Testis (tissue), 3 donors: ENCODE data around the gene CCNL1. TPM values are rescaled to one million over a fixed set of nuclear protein-coding genes. Genes with fewer than 3 reads are reported as not detected.

Experiments used
- DNase-seq: peaks from one replicate; pipeline ENCODE4 v3.0.0-alpha.2; 2019
- H3K27ac ChIP-seq, 2 donors: fragments of 200-600 bp; sonication (generic); one replicate each; pipeline ENCODE4 v1.5.1; 2019
- H3K27me3 ChIP-seq: fragments of 200-600 bp; sonication (generic); one replicate; pipeline ENCODE4 v1.5.1; 2019
- H3K36me3 ChIP-seq: fragments of 200-600 bp; sonication (generic); one replicate; pipeline ENCODE4 v1.5.1; 2017; ENCODE audit warnings: low read depth; ENCODE audit errors: missing control alignments
- H3K4me1 ChIP-seq: fragments of 200-600 bp; sonication (generic); one replicate; pipeline ENCODE4 v1.5.1; 2019
- H3K4me3 ChIP-seq, 2 donors: fragments of 200-600 bp; sonication (generic); one replicate each; pipeline ENCODE4 v1.5.1; 2017 to 2019
- H3K9me3 ChIP-seq: fragments of 200-600 bp; sonication (generic); one replicate; pipeline ENCODE4 v1.5.1; 2017
- CTCF ChIP-seq, 3 experiments: fragments of 450-650 bp in 2 of 3; fragments of 200-600 bp in 1 of 3; sonication (generic) in 1 of 3; IDR thresholded peaks; one replicate each; pipeline ENCODE4 v1.5.1; 2016 to 2019; ENCODE audit warnings: antibody characterized with exemption in 3 of 3, mild to moderate bottlenecking in 2 of 3, moderate library complexity in 1 of 3
- POLR2A ChIP-seq: fragments of 450-650 bp; IDR thresholded peaks from one replicate; pipeline ENCODE4 v1.6.1; 2017; ENCODE audit warnings: antibody characterized with exemption, mild to moderate bottlenecking, moderate library complexity
- WGBS, 2 donors: methylation state at CpG; one replicate each; pipeline ENCODE4 v1.1.5; 2018; 5-methylcytosine and 5-hydroxymethylcytosine counted together
- intact Hi-C: fragments of 100-400 bp; cut with DNase I; formaldehyde crosslinking; loops from one replicate; pipeline ENCODE4 v1.15.1; 2023; ENCODE audit warnings: low total_unique reads
- polyA plus RNA-seq: library from polyadenylated mRNA; stranded (reverse); fragments of 350-450 nt; fragmentation: Illumina TruSeq; extraction: RNeasy Lipid Tissue Mini Kit (QIAGEN cat#74804); gene quantifications from one replicate; pipeline ENCODE4 v1.2.3, GENCODE V29; 2014; ENCODE audit warnings: low read depth, low replicate concordance; ENCODE audit not compliant: insufficient read depth
- total RNA-seq, 2 donors: library from RNA; depleted of rRNA; stranded (reverse); fragments of >200 nt; gene quantifications; one replicate each; pipeline ENCODE4 v1.2.3, GENCODE V29; 2016

Gene CCNL1
- total and polyA plus RNA-seq, 3 donors from 2014 or later, result 46.1 to 200 (median 168) TPM

GRCh38 chr3:157147099-157147803 is 12.7 kb downstream of the CCNL1 start:
- Histone ChIP-seq H3K4me1 (no peaks in the 10 kb centered on the region), H3K36me3 (no peaks in the 10 kb centered on the region), H3K27me3 (no peaks in the 10 kb centered on the region), H3K4me3 (no peak overlapping the region), H3K9me3 (no peaks in the 10 kb centered on the region), H3K27ac (no peak overlapping the region)
- intact Hi-C loops, result no loop called here
- no peak for DNase-seq
- WGBS, 2 donors, result 90 to 93% methylated on average over 5 of the region's 5 CpGs
- no peak for TF ChIP-seq POLR2A
- TF ChIP-seq CTCF (IDR thresholded peaks at IDR 0.05), result no peak

- Histone ChIP-seq H3K27ac (no peak overlapping the region), H3K4me3 (no peak overlapping the region), H3K27me3 (no peaks in the 10 kb centered on the region), H3K9me3 (no peaks in the 10 kb centered on the region), H3K36me3 (no peaks in the 10 kb centered on the region), H3K4me1 (no peaks in the 10 kb centered on the region)
- TF ChIP-seq POLR2A (no peak), CTCF (IDR thresholded peaks at IDR 0.05) (no peak)
- WGBS, 2 donors, result 72 to 78% methylated on average over 2 of the region's 2 CpGs
- no peak for DNase-seq
- intact Hi-C loops, result no loop called here
Measured at GRCh38 chr3:157145606-157146322, 14.2 kb downstream of the CCNL1 start.

GRCh38 chr3:157142315-157142714 is 17.6 kb downstream of the CCNL1 start:
- H3K4me3 ChIP-seq, result no peak overlapping the region
- peaks cover 1% of the 10 kb centered on the region for H3K4me1 ChIP-seq
- 90 to 92% methylated on average over 5 of the region's 5 CpGs for WGBS, 2 donors
- DNase-seq, result no peak
- H3K9me3 ChIP-seq, result no peaks in the 10 kb centered on the region
- TF ChIP-seq CTCF (IDR thresholded peaks at IDR 0.05), result no peak
- H3K36me3 ChIP-seq, result no peaks in the 10 kb centered on the region
- no peaks in the 10 kb centered on the region for H3K27me3 ChIP-seq
- intact Hi-C loops, result no loop called here
- no peak overlapping the region for H3K27ac ChIP-seq

GRCh38 chr3:157139938-157140534 is 19.9 kb downstream of the CCNL1 start:
- no peak for TF ChIP-seq POLR2A
- no peak for TF ChIP-seq CTCF (IDR thresholded peaks at IDR 0.05)
- H3K27ac ChIP-seq, result no peak overlapping the region
- H3K9me3 ChIP-seq, result no peaks in the 10 kb centered on the region
- no peaks in the 10 kb centered on the region for H3K36me3 ChIP-seq
- H3K27me3 ChIP-seq, result no peaks in the 10 kb centered on the region
- H3K4me1 ChIP-seq, result peaks cover 24% of the 10 kb centered on the region
- 73% methylated on average over 8 of the region's 8 CpGs for WGBS, 2 donors
- H3K4me3 ChIP-seq, result no peak overlapping the region
- intact Hi-C loops, result loop anchor here (10.0 kb wide), 2 partner anchors 465 to 595 kb away; partner anchors contain the start of gene TIPARP
- DNase-seq, result no peak
